T-helper 1 cell treated with Interleukin-12 subunit alpha and Interleukin-12 subunit beta and Interleukin-4 antibody, amounts not matched to agents 30 μg/mL and 1 μg/mL, for 36 hours (primary cell): ENCODE results near the gene ROPN1B.

Experiments used
- H3K27ac Mint-ChIP-seq: one replicate; pipeline ENCODE4 v1.8.0; 2021; ENCODE audit warnings: mild to moderate bottlenecking, mixed read lengths
- H3K27me3 Mint-ChIP-seq: one replicate; pipeline ENCODE4 v1.8.0; 2021; ENCODE audit warnings: low read depth, mixed read lengths
- H3K36me3 Mint-ChIP-seq: one replicate; pipeline ENCODE4 v1.8.0; 2021; ENCODE audit warnings: low read depth, mixed read lengths
- H3K4me1 Mint-ChIP-seq: one replicate; pipeline ENCODE4 v1.8.0; 2021; ENCODE audit warnings: low read depth, mixed read lengths
- H3K4me3 Mint-ChIP-seq: one replicate; pipeline ENCODE4 v1.8.0; 2021; ENCODE audit warnings: mild to moderate bottlenecking, moderate library complexity, mixed read lengths
- H3K9me3 Mint-ChIP-seq: one replicate; pipeline ENCODE4 v1.8.0; 2021; ENCODE audit warnings: mixed read lengths

Gene ROPN1B

GRCh38 chr3:126025862-126026261 lies 56.9 kb downstream of the ROPN1B start:
- Mint-ChIP-seq H3K4me3 (no peak overlapping the region), H3K36me3 (peaks cover 7% of the 10 kb centered on the region), H3K4me1 (peaks cover 4% of the 10 kb centered on the region), H3K9me3 (peaks cover 20% of the 10 kb centered on the region), H3K27me3 (no peaks in the 10 kb centered on the region), H3K27ac (no peak overlapping the region)

DNA sequence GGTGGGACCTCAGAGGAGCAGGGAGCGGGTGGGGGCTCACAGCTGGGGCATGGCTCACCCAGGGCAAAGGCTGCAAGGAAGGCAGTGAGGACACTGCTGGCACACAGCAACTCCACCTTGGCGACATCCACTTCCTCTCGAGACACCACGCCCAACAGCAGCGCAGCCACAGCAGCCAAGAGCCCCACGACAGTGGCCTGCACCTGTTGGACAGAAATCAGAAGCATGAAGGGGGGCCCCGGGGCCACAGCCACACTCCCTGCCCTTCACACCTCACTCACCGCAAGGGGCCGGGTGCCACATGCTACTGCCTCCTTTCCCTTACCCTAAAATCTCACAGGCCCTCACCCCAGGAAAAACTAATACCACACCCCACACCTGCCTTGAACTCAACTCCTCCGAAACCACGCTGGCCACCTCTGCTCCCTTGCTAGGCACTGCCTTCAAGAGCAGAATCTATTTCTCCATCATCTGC lies 57.3 kb downstream of the ROPN1B start:
- Mint-ChIP-seq H3K27ac (no peak overlapping the region), H3K27me3 (no peaks in the 10 kb centered on the region), H3K9me3 (peaks cover 20% of the 10 kb centered on the region), H3K4me3 (no peak overlapping the region), H3K4me1 (peaks cover 4% of the 10 kb centered on the region), H3K36me3 (peaks cover 7% of the 10 kb centered on the region)

GRCh38 chr3:126026761-126027160 lies 57.8 kb downstream of the ROPN1B start:
- Mint-ChIP-seq H3K27me3 (no peaks in the 10 kb centered on the region), H3K4me3 (no peak overlapping the region), H3K36me3 (peaks cover 7% of the 10 kb centered on the region), H3K27ac (no peak overlapping the region), H3K9me3 (peaks cover 20% of the 10 kb centered on the region), H3K4me1 (peaks cover 4% of the 10 kb centered on the region)

DNA sequence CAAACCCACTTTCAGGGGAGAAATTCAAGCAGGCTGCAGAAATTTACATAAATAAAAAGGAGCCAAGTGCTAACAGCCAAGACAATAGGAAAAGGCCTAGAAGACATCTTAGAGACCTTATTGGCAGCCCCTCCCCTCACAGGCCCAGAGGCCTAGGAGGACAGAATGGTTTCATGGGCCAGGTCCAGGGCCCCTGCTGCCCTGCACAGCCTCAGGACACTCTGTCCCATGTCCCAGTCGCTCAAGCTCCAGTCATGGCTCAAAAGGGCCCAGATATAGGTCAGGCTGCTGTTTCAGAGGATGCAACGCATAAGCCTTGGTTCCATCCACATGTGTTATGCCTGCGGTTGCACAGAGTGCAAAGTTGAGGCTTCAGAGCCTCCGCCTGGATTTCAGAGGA lies 59.1 kb downstream of the ROPN1B start:
- H3K9me3 Mint-ChIP-seq: peaks cover 20% of the 10 kb centered on the region
- H3K27me3 Mint-ChIP-seq: no peaks in the 10 kb centered on the region
- no peak overlapping the region for H3K4me3 Mint-ChIP-seq
- H3K4me1 Mint-ChIP-seq: peaks cover 4% of the 10 kb centered on the region
- no peak overlapping the region for H3K27ac Mint-ChIP-seq
- H3K36me3 Mint-ChIP-seq: peaks cover 7% of the 10 kb centered on the region

GRCh38 chr3:126029241-126029640 lies 60.3 kb downstream of the ROPN1B start:
- Mint-ChIP-seq H3K4me3 (no peak overlapping the region), H3K9me3 (peaks cover 20% of the 10 kb centered on the region), H3K27ac (no peak overlapping the region), H3K36me3 (peaks cover 7% of the 10 kb centered on the region), H3K27me3 (no peaks in the 10 kb centered on the region), H3K4me1 (peaks cover 4% of the 10 kb centered on the region)

- Mint-ChIP-seq H3K36me3 (peaks cover 7% of the 10 kb centered on the region), H3K27me3 (no peaks in the 10 kb centered on the region)
These were observed 61.5 kb downstream of the ROPN1B start for GRCh38 chr3:126030455-126030854.

DNA sequence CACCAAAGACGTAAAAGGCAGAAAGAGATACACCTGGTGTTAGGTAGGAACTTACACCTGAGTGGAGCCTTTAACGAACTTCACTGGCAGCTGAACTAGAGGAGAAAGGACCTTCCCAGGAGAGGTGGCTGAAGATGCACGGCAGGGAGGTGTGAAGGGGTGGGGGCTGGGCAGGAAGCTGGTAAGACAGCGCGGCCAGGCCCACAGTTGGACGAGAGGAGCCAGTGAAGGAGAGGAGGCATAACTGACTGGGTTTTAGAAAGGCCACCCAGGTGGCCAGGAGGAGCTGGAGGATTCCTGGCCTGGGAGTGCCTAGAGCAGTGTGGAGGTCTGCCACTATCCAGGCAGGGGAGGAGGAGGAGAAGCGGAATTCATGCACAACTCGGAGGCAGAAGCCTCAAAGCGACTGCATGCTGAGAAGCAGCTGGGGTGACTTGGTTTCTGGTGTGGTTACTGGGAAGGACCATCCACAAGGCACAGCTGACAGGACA lies 63.0 kb downstream of the ROPN1B start:
- no peak overlapping the region for H3K27ac Mint-ChIP-seq
- peaks cover 2% of the 10 kb centered on the region for H3K4me1 Mint-ChIP-seq
- peaks cover 7% of the 10 kb centered on the region for H3K36me3 Mint-ChIP-seq
- peaks cover 20% of the 10 kb centered on the region for H3K9me3 Mint-ChIP-seq
- H3K27me3 Mint-ChIP-seq: no peaks in the 10 kb centered on the region
- H3K4me3 Mint-ChIP-seq: no peak overlapping the region

More at GRCh38 chr3:126030455-126030854, 61.5 kb downstream of the ROPN1B start:
- Mint-ChIP-seq H3K27ac (no peak overlapping the region), H3K4me1 (peaks cover 7% of the 10 kb centered on the region), H3K9me3 (peaks cover 20% of the 10 kb centered on the region), H3K4me3 (no peak overlapping the region)
